Stimulated activated CD8-positive, alpha-beta memory T cell treated with anti-CD3 and anti-CD28 coated beads, Interleukin-4, amount 100 ng/mL, for 1 hour (primary cell): ENCODE data around the gene TBC1D22B.
A peak's percentile ranks its signal among the peaks of the same experiment; 100 is the strongest.

Experiments
- DNase-seq, 2 donors: peaks; one replicate each; pipeline ENCODE4 v3.0.0-alpha.2; 2020; ENCODE audit warnings: low read depth in 2 of 2, low spot score in 1 of 2

TBC1D22B gene

GRCh38 chr6:37239950-37240713 lies 17.4 kb upstream of the TBC1D22B start:
- peak; percentile 14 to 19 for DNase-seq

- DNase-seq: no peak
Observed at GRCh38 chr6:37241131-37241530, 16.4 kb upstream of the TBC1D22B start.

GRCh38 chr6:37241775-37242428 lies 15.7 kb upstream of the TBC1D22B start:
- no peak for DNase-seq

- no peak for DNase-seq
Observed at GRCh38 chr6:37242429-37243052, 15.0 kb upstream of the TBC1D22B start.

GRCh38 chr6:37243131-37243815 lies 14.3 kb upstream of the TBC1D22B start:
- no peak for DNase-seq

- DNase-seq: no peak
Observed at GRCh38 chr6:37243816-37244370, 13.7 kb upstream of the TBC1D22B start.

GRCh38 chr6:37244430-37245310 lies 12.9 kb upstream of the TBC1D22B start:
- no peak for DNase-seq

GRCh38 chr6:37251211-37251780 lies 6.3 kb upstream of the TBC1D22B start:
- no peak for DNase-seq

- no peak for DNase-seq
Observed at GRCh38 chr6:37253486-37254007, 4.0 kb upstream of the TBC1D22B start.

- DNase-seq: no peak
Observed at GRCh38 chr6:37254881-37255280, 2.7 kb upstream of the TBC1D22B start.

- DNase-seq: no peak
Observed at GRCh38 chr6:37256692-37257319, 766 bp upstream of the TBC1D22B start.

- DNase-seq: no peak
Observed at GRCh38 chr6:37257320-37257633, 295 bp upstream of the TBC1D22B start.

- no peak for DNase-seq
Observed at GRCh38 chr6:37258405-37259105, 983 bp downstream of the TBC1D22B start.

GRCh38 chr6:37259191-37259590 lies 1.6 kb downstream of the TBC1D22B start:
- DNase-seq: no peak

GRCh38 chr6:37260040-37260439 lies 2.5 kb downstream of the TBC1D22B start:
- DNase-seq: no peak

- no peak for DNase-seq
Observed at GRCh38 chr6:37260444-37260843, 2.9 kb downstream of the TBC1D22B start.

- DNase-seq: no peak
Observed at GRCh38 chr6:37261198-37261597, 3.6 kb downstream of the TBC1D22B start.

GRCh38 chr6:37262446-37263026 lies 5.0 kb downstream of the TBC1D22B start:
- no peak for DNase-seq

GRCh38 chr6:37265001-37265400 lies 7.4 kb downstream of the TBC1D22B start:
- DNase-seq: no peak
